GM12892 (cell line): ENCODE results near the gene CDC7.

Source experiments
- POLR2A ChIP-seq: IDR thresholded peaks from 2 replicates; pipeline ENCODE4 v1.6.1; 2011; ENCODE audit warnings: low read depth, low read length, control low read depth
- POLR2AphosphoS5 ChIP-seq: IDR thresholded peaks from 2 replicates; pipeline ENCODE4 v1.6.1; 2011; ENCODE audit warnings: low read depth, low read length, control low read depth
- TAF1 ChIP-seq: IDR thresholded peaks from 2 replicates; pipeline ENCODE4 v1.6.1; 2011; ENCODE audit warnings: low read depth, mild to moderate bottlenecking, control low read depth, low read length, borderline replicate concordance

DNA sequence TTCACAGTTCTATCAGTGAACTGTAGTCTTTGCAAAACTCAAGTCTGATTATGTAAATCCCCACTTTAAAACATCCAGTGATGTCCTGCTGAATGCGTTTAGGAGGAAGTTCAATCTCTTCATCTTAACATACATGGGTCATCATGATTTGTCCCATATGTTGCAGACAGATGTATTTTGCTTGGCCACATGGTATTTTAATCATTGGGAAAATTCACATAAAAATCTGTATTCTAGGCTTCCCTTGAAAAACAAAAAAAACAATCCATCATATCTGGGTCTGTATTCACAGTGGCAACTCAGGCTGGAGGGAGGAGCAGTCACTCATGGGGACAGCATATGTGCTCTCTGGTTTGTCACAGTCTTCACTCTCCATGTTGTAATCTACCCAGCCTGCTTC lies 44.8 kb upstream of the CDC7 start:
- TF ChIP-seq TAF1 (no peak), POLR2A (no peak), POLR2AphosphoS5 (no peak)
